ENCODE data around the gene C2.

DNA sequence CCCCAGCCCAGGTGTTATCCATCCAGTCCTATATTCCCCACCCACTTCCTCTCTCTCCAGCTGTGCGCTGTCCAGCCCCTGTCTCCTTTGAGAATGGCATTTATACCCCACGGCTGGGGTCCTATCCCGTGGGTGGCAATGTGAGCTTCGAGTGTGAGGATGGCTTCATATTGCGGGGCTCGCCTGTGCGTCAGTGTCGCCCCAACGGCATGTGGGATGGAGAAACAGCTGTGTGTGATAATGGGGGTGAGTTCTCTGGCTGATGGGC lies 1.1 kb downstream of the C2 start:
- TF ChIP-seq POLR2A (IDR thresholded peaks at IDR 0.05; ENCODE audit: low read depth, low read length) (no peak), TAF1 (IDR thresholded peaks at IDR 0.05; ENCODE audit: borderline replicate concordance, low read depth, low read length) (no peak), POLR2AphosphoS5 (IDR thresholded peaks at IDR 0.05; ENCODE audit: low read depth, low read length) (no peak)

All from GM12892 (cell line).